Liver (tissue), 9 donors: ENCODE measurements around the gene NUP37. TPM values are rescaled to one million over a fixed set of nuclear protein-coding genes. Genes with fewer than 3 reads are reported as not detected.

Experiments used
- DNase-seq: peaks from one replicate; pipeline ENCODE4 v3.0.0-alpha.2; 2017; ENCODE audit warnings: low spot score
- H3K27ac ChIP-seq, 2 donors: one replicate each; pipeline ENCODE4 v1.7.0; 2013; ENCODE audit warnings: inconsistent platforms in 2 of 2, low read length in 2 of 2, control low read depth in 1 of 2, low read depth in 1 of 2, mild to moderate bottlenecking in 1 of 2
- H3K27me3 ChIP-seq, 4 donors: one replicate each; pipeline versions ENCODE4 v1.6.1 to v1.7.0; 2013; ENCODE audit warnings: low read length in 3 of 4, inconsistent platforms in 1 of 4, mild to moderate bottlenecking in 1 of 4, moderate library complexity in 1 of 4; ENCODE audit not compliant: control insufficient read depth in 4 of 4, insufficient read depth in 4 of 4
- H3K36me3 ChIP-seq, 4 donors: one replicate each; pipeline versions ENCODE4 v1.6.1 to v1.7.0; 2013; ENCODE audit warnings: low read length in 3 of 4, mild to moderate bottlenecking in 3 of 4, low read depth in 1 of 4, moderate library complexity in 1 of 4; ENCODE audit not compliant: control insufficient read depth in 4 of 4, insufficient read depth in 3 of 4
- H3K4me1 ChIP-seq, 4 donors: one replicate each; pipeline versions ENCODE4 v1.6.1 to v1.7.0; 2013; ENCODE audit warnings: low read length in 3 of 4, mild to moderate bottlenecking in 3 of 4, moderate library complexity in 1 of 4; ENCODE audit not compliant: control insufficient read depth in 4 of 4, insufficient read depth in 4 of 4
- H3K4me3 ChIP-seq, 3 donors: one replicate each; pipeline versions ENCODE4 v1.6.1 to v1.7.0; 2013; ENCODE audit warnings: low read length in 3 of 3, control low read depth in 1 of 3, low read depth in 1 of 3, mild to moderate bottlenecking in 1 of 3
- H3K9ac ChIP-seq, 2 donors: one replicate each; pipeline ENCODE4 v1.7.0; 2013; ENCODE audit warnings: low read length in 2 of 2, mild to moderate bottlenecking in 2 of 2, moderate library complexity in 2 of 2, control low read depth in 1 of 2, low read depth in 1 of 2
- H3K9me3 ChIP-seq, 4 donors: one replicate each; pipeline versions ENCODE4 v1.6.1 to v1.7.0; 2013; ENCODE audit warnings: low read length in 3 of 4; ENCODE audit not compliant: control insufficient read depth in 4 of 4
- CTCF ChIP-seq: fragments of 150-350 bp; IDR thresholded peaks from 2 replicates; pipeline ENCODE4 v1.5.1; 2017; ENCODE audit warnings: improper control_type of control experiment, low read depth, low read length; ENCODE audit not compliant: missing input control
- EGR1 ChIP-seq, 2 donors: IDR thresholded peaks; 2 replicates each; pipeline ENCODE4 v1.6.1; 2016 to 2018; ENCODE audit warnings: antibody characterized with exemption in 2 of 2, low read depth in 2 of 2
- FOXA2 ChIP-seq: IDR thresholded peaks from 2 replicates; pipeline ENCODE4 v1.6.1; 2016; ENCODE audit warnings: antibody characterized with exemption
- GABPA ChIP-seq, 2 donors: IDR thresholded peaks in 1 of 2; conservative IDR thresholded peaks in 1 of 2; 2 replicates each; pipeline ENCODE4 v1.6.1; 2016; ENCODE audit warnings: antibody characterized with exemption in 2 of 2, mild to moderate bottlenecking in 1 of 2, moderate library complexity in 1 of 2
- HNF4A ChIP-seq, 2 donors: conservative IDR thresholded peaks; 2 replicates each; pipeline ENCODE4 v1.6.1; 2016; ENCODE audit warnings: antibody characterized with exemption in 2 of 2, mild to moderate bottlenecking in 2 of 2
- JUND ChIP-seq, 2 donors: IDR thresholded peaks; 2 replicates each; pipeline ENCODE4 v1.6.1; 2016; ENCODE audit warnings: antibody characterized with exemption in 2 of 2
- MAX ChIP-seq: IDR thresholded peaks from 2 replicates; pipeline ENCODE4 v1.6.1; 2016; ENCODE audit warnings: antibody characterized with exemption
- NR2F2 ChIP-seq: IDR thresholded peaks from 2 replicates; pipeline ENCODE4 v1.6.1; 2016; ENCODE audit warnings: antibody characterized with exemption
- REST ChIP-seq: IDR thresholded peaks from 2 replicates; pipeline ENCODE4 v1.6.1; 2016; ENCODE audit warnings: antibody characterized with exemption, mild to moderate bottlenecking
- RXRA ChIP-seq, 2 donors: IDR thresholded peaks; 2 replicates each; pipeline ENCODE4 v1.6.1; 2017 to 2018; ENCODE audit warnings: antibody characterized with exemption in 2 of 2, mild to moderate bottlenecking in 1 of 2
- SP1 ChIP-seq: IDR thresholded peaks from 2 replicates; pipeline ENCODE4 v1.6.1; 2018; ENCODE audit warnings: antibody characterized with exemption, mild to moderate bottlenecking
- TAF1 ChIP-seq: conservative IDR thresholded peaks from 2 replicates; pipeline ENCODE4 v1.6.1; 2016; ENCODE audit warnings: antibody characterized with exemption, mild to moderate bottlenecking
- YY1 ChIP-seq: IDR thresholded peaks from 2 replicates; pipeline ENCODE4 v1.6.1; 2016; ENCODE audit warnings: antibody characterized with exemption, mild to moderate bottlenecking
- ZBTB33 ChIP-seq: IDR thresholded peaks from 2 replicates; pipeline ENCODE4 v1.6.1; 2016; ENCODE audit warnings: antibody characterized with exemption
- WGBS: extraction: QIAGEN DNeasy Blood & Tissue Kit; methylation state at CpG from one replicate; pipeline ENCODE4 v1.1.7; 2013; 5-methylcytosine and 5-hydroxymethylcytosine counted together
- polyA plus RNA-seq, 2 donors: library from polyadenylated mRNA; stranded (reverse) in 1 of 2; unstranded in 1 of 2; fragments of 200-250 nt in 1 of 2; fragments of >200 nt in 1 of 2; fragmentation: Nextera tagmentation in 1 of 2; extraction: Ambion mirVana in 1 of 2; gene quantifications; one replicate each; pipeline versions ENCODE4 v1.2.1 to v1.2.3, GENCODE V29; 2013 to 2015
- total RNA-seq, 2 donors: library from RNA; depleted of rRNA; stranded (reverse); fragments of >200 nt; gene quantifications; one replicate each; pipeline ENCODE4 v1.2.3, GENCODE V29; 2014
- donor health status: healthy.
- donor health status: healthy.
- donor health status: healthy.
- donor health status: healthy.
- donor health status: healthy.

The NUP37 gene
- total and polyA plus RNA-seq, 4 donors: 7.3 to 24.5 (median 8.5) TPM

- TF ChIP-seq REST: no peak
- no peak for TF ChIP-seq HNF4A (conservative IDR thresholded peaks at IDR 0.05)
- no peak for TF ChIP-seq TAF1
- TF ChIP-seq ZBTB33: no peak
- no peak for TF ChIP-seq SP1
- no peak for TF ChIP-seq EGR1 (IDR thresholded peaks at IDR 0.05; ENCODE audit: low read depth in 2 of 2)
- TF ChIP-seq MAX: no peak
- TF ChIP-seq NR2F2: no peak
- TF ChIP-seq FOXA2: no peak
- no peak for TF ChIP-seq CTCF
- TF ChIP-seq RXRA (IDR thresholded peaks at IDR 0.05): no peak
- TF ChIP-seq JUND (IDR thresholded peaks at IDR 0.05): no peak
- no peak for TF ChIP-seq YY1
- TF ChIP-seq GABPA (IDR thresholded peaks at IDR 0.05 in 1 of 2, conservative IDR thresholded peaks at IDR 0.05 in 1 of 2): no peak
Measured at GRCh38 chr12:102116392-102116791, 3.5 kb downstream of the NUP37 start.

GRCh38 chr12:102114212-102114611 lies 5.7 kb downstream of the NUP37 start:
- WGBS: 90% methylated on average over 2 of the region's 2 CpGs

More at GRCh38 chr12:102116392-102116791, 3.5 kb downstream of the NUP37 start:
- Histone ChIP-seq H3K27me3 (no peaks in the 10 kb centered on the region), H3K9ac (no peak overlapping the region), H3K36me3 (peaks cover 3 to 7% (median 5%) of the 10 kb centered on the region in 4 donors), H3K4me1 (peaks cover 4 to 15% (median 12%) of the 10 kb centered on the region in 4 donors), H3K9me3 (no peaks in the 10 kb centered on the region), H3K27ac (no peak overlapping the region), H3K4me3 (no peak overlapping the region)
- DNase-seq: no peak
- WGBS: 96% methylated on average over 7 of the region's 7 CpGs

More at GRCh38 chr12:102114212-102114611, 5.7 kb downstream of the NUP37 start:
- Histone ChIP-seq H3K27me3 (no peaks in the 10 kb centered on the region), H3K4me1 (peaks cover 0 to 5% (median 2%) of the 10 kb centered on the region in 4 donors), H3K4me3 (no peak overlapping the region), H3K9me3 (no peaks in the 10 kb centered on the region), H3K9ac (no peak overlapping the region), H3K27ac (no peak overlapping the region), H3K36me3 (peaks cover 5 to 23% (median 16%) of the 10 kb centered on the region in 4 donors)
- DNase-seq: no peak
- TF ChIP-seq RXRA (IDR thresholded peaks at IDR 0.05) (no peak), REST (no peak), JUND (IDR thresholded peaks at IDR 0.05) (no peak), FOXA2 (no peak)
